Stimulated activated CD8-positive, alpha-beta memory T cell treated with anti-CD3 and anti-CD28 coated beads, Interleukin-7, amount 100 ng/mL, for 24 hours (primary cell): ENCODE results near the gene MARCKSL1.
"Not testable (repeated sequence)": the region's sequence is repeated elsewhere in the genome, so short reads cannot be mapped to it uniquely, and the experiment has no call there.

Source experiments
- DNase-seq: peaks from one replicate; pipeline ENCODE4 v3.0.0-alpha.2; 2020; ENCODE audit warnings: low read depth

MARCKSL1 gene

GRCh38 chr1:32332290-32333079, 3.5 kb downstream of the MARCKSL1 start:
- no peak for DNase-seq

GRCh38 chr1:32331549-32331948, 4.5 kb downstream of the MARCKSL1 start:
- DNase-seq: no peak

GRCh38 chr1:32330558-32331151, 5.4 kb downstream of the MARCKSL1 start:
- DNase-seq: no peak

- DNase-seq: no peak
Measured at GRCh38 chr1:32329931-32330466, 6.0 kb downstream of the MARCKSL1 start.

- DNase-seq: no peak
Measured at GRCh38 chr1:32327204-32327603, 8.8 kb downstream of the MARCKSL1 start.

GRCh38 chr1:32321712-32322291, 14.2 kb downstream of the MARCKSL1 start:
- DNase-seq: no peak

GRCh38 chr1:32318127-32318869, 17.7 kb downstream of the MARCKSL1 start:
- no peak for DNase-seq

GRCh38 chr1:32316903-32317277, 19.1 kb downstream of the MARCKSL1 start:
- DNase-seq: no peak

GRCh38 chr1:32311709-32312393, 24.2 kb downstream of the MARCKSL1 start:
- no peak for DNase-seq

GRCh38 chr1:32309960-32310359, 26.1 kb downstream of the MARCKSL1 start:
- no peak for DNase-seq

GRCh38 chr1:32307324-32307723, 28.7 kb downstream of the MARCKSL1 start:
- DNase-seq: no peak

- DNase-seq: no peak
Measured at GRCh38 chr1:32305310-32305709, 30.7 kb downstream of the MARCKSL1 start.

GRCh38 chr1:32303997-32304622, 31.9 kb downstream of the MARCKSL1 start:
- DNase-seq: no peak

GRCh38 chr1:32303358-32303757, 32.7 kb downstream of the MARCKSL1 start:
- no peak for DNase-seq

GRCh38 chr1:32299327-32299726, 36.7 kb downstream of the MARCKSL1 start:
- no peak for DNase-seq

- DNase-seq: not testable (repeated sequence)
Measured at GRCh38 chr1:32298211-32298610, 37.8 kb downstream of the MARCKSL1 start.

GRCh38 chr1:32291708-32292538, 44.1 kb downstream of the MARCKSL1 start, which contains the start of gene HDAC1:
Gene HDAC1, plus strand, starts transcription at chr1:32292083. Its CDS starts 87 bp downstream, at chr1:32292170.
- DNase-seq: peak; percentile 91

GRCh38 chr1:32291145-32291707, 44.8 kb downstream of the MARCKSL1 start:
- no peak for DNase-seq

GRCh38 chr1:32289256-32289655, 46.8 kb downstream of the MARCKSL1 start:
- DNase-seq: no peak

GRCh38 chr1:32286763-32287162, 49.3 kb downstream of the MARCKSL1 start:
- DNase-seq: no peak
